MCF 10A (cell line): ENCODE measurements around the gene RAMP1. TPM values are rescaled to one million over a fixed set of nuclear protein-coding genes. Genes with fewer than 3 reads are reported as not detected.

Experiments
- BruUV-seq: library from RNA; stranded (reverse); fragments of 400-500 nt; replicated peaks from 2 replicates; lab custom pipeline; 2021; lab: Mats Ljungman, UMichigan
- CTCF ChIA-PET: fragments of 300-600 bp; sonication (Branson Sonifier 250); formaldehyde crosslinking; extraction: SDS; loops from one replicate; lab custom pipeline; 2021; ENCODE audit warnings: antibody characterized with exemption, inconsistent platforms; lab: Yijun Ruan, JAX
- POLR2A ChIA-PET: fragments of 300-600, 350-650 bp; sonication (Branson Sonifier 250); formaldehyde crosslinking; extraction: SDS; loops from one replicate; lab custom pipeline; 2020; ENCODE audit warnings: antibody characterized with exemption, inconsistent platforms; lab: Yijun Ruan, JAX
- DNase-seq: peaks from one replicate; pipeline ENCODE4 v3.0.0-alpha.2; 2018; ENCODE audit not compliant: unreplicated experiment
- H3K27ac Mint-ChIP-seq: one replicate; pipeline ENCODE4 v1.8.0; 2022; ENCODE audit warnings: mild to moderate bottlenecking, low read depth, mixed read lengths; ENCODE audit not compliant: unreplicated experiment
- H3K27me3 Mint-ChIP-seq: one replicate; pipeline ENCODE4 v1.8.0; 2022; ENCODE audit warnings: mixed read lengths; ENCODE audit not compliant: insufficient read depth, unreplicated experiment
- H3K36me3 Mint-ChIP-seq: one replicate; pipeline ENCODE4 v1.8.0; 2022; ENCODE audit warnings: mild to moderate bottlenecking, moderate library complexity, mixed read lengths; ENCODE audit not compliant: insufficient read depth, unreplicated experiment
- H3K4me1 Mint-ChIP-seq: one replicate; pipeline ENCODE4 v1.8.0; 2022; ENCODE audit warnings: mixed read lengths; ENCODE audit not compliant: insufficient read depth, unreplicated experiment
- H3K4me3 Mint-ChIP-seq: one replicate; pipeline ENCODE4 v1.8.0; 2022; ENCODE audit warnings: mild to moderate bottlenecking, moderate library complexity, mixed read lengths; ENCODE audit not compliant: unreplicated experiment
- H3K9me3 Mint-ChIP-seq: one replicate; pipeline ENCODE4 v1.8.0; 2022; ENCODE audit warnings: mixed read lengths; ENCODE audit not compliant: unreplicated experiment
- intact Hi-C: fragments of 100-400 bp; cut with micrococcal nuclease; formaldehyde crosslinking; loops from 2 replicates; pipeline ENCODE4 v1.14.1; 2022
- total RNA-seq: library from RNA; stranded (reverse); gene quantifications from 2 replicates; pipeline ENCODE4 v1.2.3, GENCODE V29; 2022
- TF ChIP-seq, protein P1 (sequence below): fragments of 200-600 bp; IDR thresholded peaks from one replicate; pipeline ENCODE4 v1.8.0; 2022; ENCODE audit warnings: antibody characterized with exemption, mild to moderate bottlenecking; ENCODE audit not compliant: unreplicated experiment

RAMP1 gene
- total RNA-seq, 1 experiment from 2014 or later, result 11.2 TPM

DNA sequence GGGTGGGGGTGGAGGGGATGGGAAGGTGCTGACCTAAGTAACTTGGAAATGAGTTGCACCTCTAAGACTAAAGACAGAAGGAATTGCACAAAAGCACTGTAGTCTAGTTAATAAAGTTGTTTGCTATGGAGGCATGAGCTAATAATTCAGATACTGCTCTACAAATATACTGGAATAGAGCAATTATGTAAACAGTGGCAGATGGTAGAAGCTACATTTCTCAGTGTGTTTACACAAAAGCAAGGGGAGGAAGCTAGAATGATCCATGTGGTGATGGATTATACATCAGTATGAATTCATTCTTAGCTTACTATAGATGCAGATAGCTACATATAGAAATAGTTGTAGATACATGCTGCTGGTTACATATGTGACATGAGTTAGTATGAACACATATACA is 79.8 kb downstream of the RAMP1 start:
- ChIA-PET POLR2A (interaction anchor here (1.0 to 2.6 kb wide), 2 partner anchors 26 to 139 kb away, joined by 3 to 15 read pairs; no protein-coding TSS in a partner anchor), CTCF (interaction anchor here (0.9 to 1.2 kb wide), 2 partner anchors 11 to 16 kb away, joined by 3 read pairs; no protein-coding TSS in a partner anchor)
- H3K4me1 Mint-ChIP-seq, result peaks cover 27% of the 10 kb centered on the region
- no TSS peak for BruUV-seq
- H3K4me3 Mint-ChIP-seq, result no peak overlapping the region
- H3K9me3 Mint-ChIP-seq, result peaks cover 3% of the 10 kb centered on the region
- no peaks in the 10 kb centered on the region for H3K27me3 Mint-ChIP-seq
- intact Hi-C loops, result no loop called here
- TF ChIP-seq, protein P1, sequence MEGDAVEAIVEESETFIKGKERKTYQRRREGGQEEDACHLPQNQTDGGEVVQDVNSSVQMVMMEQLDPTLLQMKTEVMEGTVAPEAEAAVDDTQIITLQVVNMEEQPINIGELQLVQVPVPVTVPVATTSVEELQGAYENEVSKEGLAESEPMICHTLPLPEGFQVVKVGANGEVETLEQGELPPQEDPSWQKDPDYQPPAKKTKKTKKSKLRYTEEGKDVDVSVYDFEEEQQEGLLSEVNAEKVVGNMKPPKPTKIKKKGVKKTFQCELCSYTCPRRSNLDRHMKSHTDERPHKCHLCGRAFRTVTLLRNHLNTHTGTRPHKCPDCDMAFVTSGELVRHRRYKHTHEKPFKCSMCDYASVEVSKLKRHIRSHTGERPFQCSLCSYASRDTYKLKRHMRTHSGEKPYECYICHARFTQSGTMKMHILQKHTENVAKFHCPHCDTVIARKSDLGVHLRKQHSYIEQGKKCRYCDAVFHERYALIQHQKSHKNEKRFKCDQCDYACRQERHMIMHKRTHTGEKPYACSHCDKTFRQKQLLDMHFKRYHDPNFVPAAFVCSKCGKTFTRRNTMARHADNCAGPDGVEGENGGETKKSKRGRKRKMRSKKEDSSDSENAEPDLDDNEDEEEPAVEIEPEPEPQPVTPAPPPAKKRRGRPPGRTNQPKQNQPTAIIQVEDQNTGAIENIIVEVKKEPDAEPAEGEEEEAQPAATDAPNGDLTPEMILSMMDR, result no peak
- no peaks in the 10 kb centered on the region for H3K36me3 Mint-ChIP-seq
- H3K27ac Mint-ChIP-seq, result no peak overlapping the region
- DNase-seq, result no peak

- BruUV-seq, result no TSS peak
- Mint-ChIP-seq H3K27ac (no peak overlapping the region), H3K4me3 (no peak overlapping the region), H3K27me3 (no peaks in the 10 kb centered on the region), H3K9me3 (peaks cover 8% of the 10 kb centered on the region), H3K4me1 (peaks cover 20% of the 10 kb centered on the region), H3K36me3 (peaks cover 5% of the 10 kb centered on the region)
- POLR2A ChIA-PET, result interaction anchor here (1.1 to 2.6 kb wide), 2 partner anchors 24 to 42 kb away, joined by 3 to 15 read pairs; no protein-coding TSS in a partner anchor
- CTCF ChIA-PET, result interaction anchor here (1.1 kb wide), 1 partner anchor 17 kb away, joined by 3 read pairs; no protein-coding TSS in a partner anchor
- intact Hi-C loops, result no loop called here
- TF ChIP-seq, protein P1, result no peak
- DNase-seq, result no peak
Observed at GRCh38 chr2:237940828-237941227, 81.4 kb downstream of the RAMP1 start.

DNA sequence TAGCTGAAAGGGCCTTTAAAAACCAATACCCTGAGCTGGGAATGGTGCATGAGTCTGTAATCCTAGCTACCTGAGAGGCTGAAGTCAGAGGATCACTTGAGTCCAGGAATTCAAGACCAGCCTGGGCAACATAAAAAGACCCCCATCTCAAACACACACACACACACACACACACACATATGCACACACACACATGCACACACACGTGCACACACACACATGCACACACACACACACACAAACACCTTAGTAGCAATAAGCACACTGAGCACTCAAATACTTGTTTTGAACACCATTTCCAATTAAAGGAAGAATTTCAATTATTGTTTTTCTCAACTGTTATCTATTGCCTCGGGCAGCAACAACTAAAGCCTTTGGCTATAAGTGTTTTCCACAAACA is 81.8 kb downstream of the RAMP1 start:
- BruUV-seq, result no TSS peak
- H3K4me3 Mint-ChIP-seq, result no peak overlapping the region
- TF ChIP-seq, protein P1, result no peak
- H3K27me3 Mint-ChIP-seq, result no peaks in the 10 kb centered on the region
- CTCF ChIA-PET, result interaction anchor here (1.1 kb wide), 1 partner anchor 17 kb away, joined by 3 read pairs; no protein-coding TSS in a partner anchor
- POLR2A ChIA-PET, result interaction anchor here (1.1 to 2.6 kb wide), 2 partner anchors 24 to 42 kb away, joined by 3 to 15 read pairs; no protein-coding TSS in a partner anchor
- peaks cover 5% of the 10 kb centered on the region for H3K36me3 Mint-ChIP-seq
- intact Hi-C loops, result no loop called here
- peaks cover 8% of the 10 kb centered on the region for H3K9me3 Mint-ChIP-seq
- no peak for DNase-seq
- H3K4me1 Mint-ChIP-seq, result peaks cover 21% of the 10 kb centered on the region
- no peak overlapping the region for H3K27ac Mint-ChIP-seq

- CTCF ChIA-PET, result interaction anchor here (1.1 kb wide), 1 partner anchor 25 kb away, joined by 3 read pairs; no protein-coding TSS in a partner anchor
- H3K4me1 Mint-ChIP-seq, result peaks cover 23% of the 10 kb centered on the region
- no peak overlapping the region for H3K4me3 Mint-ChIP-seq
- no TSS peak for BruUV-seq
- intact Hi-C loops, result no loop called here
- H3K27ac Mint-ChIP-seq, result no peak overlapping the region
- no peak for DNase-seq
- peaks cover 5% of the 10 kb centered on the region for H3K36me3 Mint-ChIP-seq
- POLR2A ChIA-PET, result interaction anchor here (0.7 kb wide), 1 partner anchor 697 kb away, joined by 3 read pairs; no protein-coding TSS in a partner anchor
- TF ChIP-seq, protein P1, result no peak
- peaks cover 17% of the 10 kb centered on the region for H3K9me3 Mint-ChIP-seq
- H3K27me3 Mint-ChIP-seq, result no peaks in the 10 kb centered on the region
Observed at GRCh38 chr2:237942513-237942899, 83.1 kb downstream of the RAMP1 start.
